ENCODE results near the gene RBPJL. TPM values are rescaled to one million over a fixed set of nuclear protein-coding genes. Genes with fewer than 3 reads are reported as not detected.
A peak's percentile ranks its signal among the peaks of the same experiment; 100 is the strongest.

Gene RBPJL
- total and polyA plus RNA-seq, 2 of the 13 experiments (the other 11 are each of a cell fraction or from before 2014, with no cell fraction given), result not detected

DNA sequence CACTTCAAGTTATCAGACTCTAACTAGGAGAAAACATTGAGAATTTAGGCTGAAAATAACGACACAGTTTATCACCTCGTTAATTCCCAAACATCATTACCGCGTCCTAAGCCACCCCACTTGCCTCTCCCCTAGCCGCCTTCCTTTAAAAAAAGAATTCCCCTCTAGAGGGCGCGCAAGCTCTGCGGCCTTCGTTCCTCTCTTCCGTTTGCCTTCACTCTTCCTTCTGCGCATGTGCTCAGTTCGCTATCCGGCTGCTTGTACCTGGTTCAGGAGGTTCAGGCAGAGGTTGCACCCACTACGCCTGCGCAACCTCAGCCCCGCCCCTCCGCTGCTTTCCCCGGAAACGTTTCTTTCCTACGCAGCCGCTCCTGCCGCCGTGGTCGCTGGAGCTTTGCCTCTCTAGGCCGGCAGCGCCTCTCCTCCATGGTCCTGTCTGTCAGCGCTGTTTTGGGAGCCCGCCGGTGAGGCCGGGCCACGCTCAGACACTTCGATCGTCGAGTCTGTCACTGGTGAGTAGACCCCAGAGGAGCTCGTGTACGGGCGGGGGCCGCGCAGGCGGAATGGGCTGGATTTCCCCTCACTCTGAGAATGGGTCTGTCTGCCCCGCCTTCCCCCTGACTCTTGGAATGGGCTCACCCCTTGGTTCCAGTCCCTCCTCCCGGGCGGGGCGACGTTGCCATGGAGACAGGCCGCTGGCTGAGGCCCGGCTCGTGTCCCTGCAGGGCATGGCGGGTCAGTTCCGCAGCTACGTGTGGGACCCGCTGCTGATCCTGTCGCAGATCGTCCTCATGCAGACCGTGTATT is 56.4 kb downstream of the RBPJL start, which contains the start of gene SYS1 (continued):
- TF ChIP-seq MAX (IDR thresholded peaks at IDR 0.05) (peak; percentile 96), ZNF772 (CRISPR knock-in tag; IDR thresholded peaks at IDR 0.05) (peak; percentile 100), ZNF335 (CRISPR knock-in tag; IDR thresholded peaks at IDR 0.05) (peak; percentile 90), NFE2L1 (CRISPR knock-in tag; IDR thresholded peaks at IDR 0.05; ENCODE audit: borderline replicate concordance) (peak; percentile 90; the same call in 1 of the 2 replicates), CENPT (CRISPR knock-in tag; IDR thresholded peaks at IDR 0.05; ENCODE audit: low read depth) (peak; percentile 52; the same call in 1 of the 2 replicates), XRCC5 (optimal IDR thresholded peaks at IDR 0.05; ENCODE audit: low read length) (peak; percentile 99), YY1 (IDR thresholded peaks at IDR 0.05; ENCODE audit: insufficient read depth, insufficient replicate concordance, low read depth, low read length) (peak; percentile 64), ZNF639 (CRISPR knock-in tag; conservative IDR thresholded peaks at IDR 0.05) (peak; percentile 87; the same call in 1 of the 2 replicates), ZNF704 (CRISPR knock-in tag; IDR thresholded peaks at IDR 0.05; ENCODE audit: borderline replicate concordance) (peak; percentile 95), DDIT3 (CRISPR knock-in tag; IDR thresholded peaks at IDR 0.05) (no peak), ZNF674 (CRISPR knock-in tag; IDR thresholded peaks at IDR 0.05; ENCODE audit: low read depth) (no peak), ZNF83 (CRISPR knock-in tag; IDR thresholded peaks at IDR 0.05; ENCODE audit: borderline replicate concordance) (peak; percentile 88), CENPX (CRISPR knock-in tag; IDR thresholded peaks at IDR 0.05) (no peak), SP4 (CRISPR knock-in tag; IDR thresholded peaks at IDR 0.05) (peak; percentile 99), RNF2 (conservative IDR thresholded peaks at IDR 0.05; ENCODE audit: low read depth) (peak; percentile 90)
- TF ChIP-seq, protein P1, sequence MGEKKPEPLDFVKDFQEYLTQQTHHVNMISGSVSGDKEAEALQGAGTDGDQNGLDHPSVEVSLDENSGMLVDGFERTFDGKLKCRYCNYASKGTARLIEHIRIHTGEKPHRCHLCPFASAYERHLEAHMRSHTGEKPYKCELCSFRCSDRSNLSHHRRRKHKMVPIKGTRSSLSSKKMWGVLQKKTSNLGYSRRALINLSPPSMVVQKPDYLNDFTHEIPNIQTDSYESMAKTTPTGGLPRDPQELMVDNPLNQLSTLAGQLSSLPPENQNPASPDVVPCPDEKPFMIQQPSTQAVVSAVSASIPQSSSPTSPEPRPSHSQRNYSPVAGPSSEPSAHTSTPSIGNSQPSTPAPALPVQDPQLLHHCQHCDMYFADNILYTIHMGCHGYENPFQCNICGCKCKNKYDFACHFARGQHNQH (CRISPR knock-in tag; IDR thresholded peaks at IDR 0.05), result peak; percentile 97
- TF ChIP-seq, protein P2, sequence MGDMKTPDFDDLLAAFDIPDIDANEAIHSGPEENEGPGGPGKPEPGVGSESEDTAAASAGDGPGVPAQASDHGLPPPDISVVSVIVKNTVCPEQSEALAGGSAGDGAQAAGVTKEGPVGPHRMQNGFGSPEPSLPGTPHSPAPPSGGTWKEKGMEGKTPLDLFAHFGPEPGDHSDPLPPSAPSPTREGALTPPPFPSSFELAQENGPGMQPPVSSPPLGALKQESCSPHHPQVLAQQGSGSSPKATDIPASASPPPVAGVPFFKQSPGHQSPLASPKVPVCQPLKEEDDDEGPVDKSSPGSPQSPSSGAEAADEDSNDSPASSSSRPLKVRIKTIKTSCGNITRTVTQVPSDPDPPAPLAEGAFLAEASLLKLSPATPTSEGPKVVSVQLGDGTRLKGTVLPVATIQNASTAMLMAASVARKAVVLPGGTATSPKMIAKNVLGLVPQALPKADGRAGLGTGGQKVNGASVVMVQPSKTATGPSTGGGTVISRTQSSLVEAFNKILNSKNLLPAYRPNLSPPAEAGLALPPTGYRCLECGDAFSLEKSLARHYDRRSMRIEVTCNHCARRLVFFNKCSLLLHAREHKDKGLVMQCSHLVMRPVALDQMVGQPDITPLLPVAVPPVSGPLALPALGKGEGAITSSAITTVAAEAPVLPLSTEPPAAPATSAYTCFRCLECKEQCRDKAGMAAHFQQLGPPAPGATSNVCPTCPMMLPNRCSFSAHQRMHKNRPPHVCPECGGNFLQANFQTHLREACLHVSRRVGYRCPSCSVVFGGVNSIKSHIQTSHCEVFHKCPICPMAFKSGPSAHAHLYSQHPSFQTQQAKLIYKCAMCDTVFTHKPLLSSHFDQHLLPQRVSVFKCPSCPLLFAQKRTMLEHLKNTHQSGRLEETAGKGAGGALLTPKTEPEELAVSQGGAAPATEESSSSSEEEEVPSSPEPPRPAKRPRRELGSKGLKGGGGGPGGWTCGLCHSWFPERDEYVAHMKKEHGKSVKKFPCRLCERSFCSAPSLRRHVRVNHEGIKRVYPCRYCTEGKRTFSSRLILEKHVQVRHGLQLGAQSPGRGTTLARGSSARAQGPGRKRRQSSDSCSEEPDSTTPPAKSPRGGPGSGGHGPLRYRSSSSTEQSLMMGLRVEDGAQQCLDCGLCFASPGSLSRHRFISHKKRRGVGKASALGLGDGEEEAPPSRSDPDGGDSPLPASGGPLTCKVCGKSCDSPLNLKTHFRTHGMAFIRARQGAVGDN (CRISPR knock-in tag; IDR thresholded peaks at IDR 0.05), result peak; percentile 97
- TF ChIP-seq, protein P3, sequence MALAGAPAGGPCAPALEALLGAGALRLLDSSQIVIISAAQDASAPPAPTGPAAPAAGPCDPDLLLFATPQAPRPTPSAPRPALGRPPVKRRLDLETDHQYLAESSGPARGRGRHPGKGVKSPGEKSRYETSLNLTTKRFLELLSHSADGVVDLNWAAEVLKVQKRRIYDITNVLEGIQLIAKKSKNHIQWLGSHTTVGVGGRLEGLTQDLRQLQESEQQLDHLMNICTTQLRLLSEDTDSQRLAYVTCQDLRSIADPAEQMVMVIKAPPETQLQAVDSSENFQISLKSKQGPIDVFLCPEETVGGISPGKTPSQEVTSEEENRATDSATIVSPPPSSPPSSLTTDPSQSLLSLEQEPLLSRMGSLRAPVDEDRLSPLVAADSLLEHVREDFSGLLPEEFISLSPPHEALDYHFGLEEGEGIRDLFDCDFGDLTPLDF (CRISPR knock-in tag; IDR thresholded peaks at IDR 0.05), result peak; percentile 69; the same call in 1 of the 2 replicates

Measured in HepG2 (cell line).